Measurements from ENCODE around the gene PRKAR1B. TPM values are rescaled to one million over a fixed set of nuclear protein-coding genes. Genes with fewer than 3 reads are reported as not detected.

PRKAR1B gene
- total RNA-seq, 1 donor from 2014 or later = 14.7 TPM

- Histone ChIP-seq H3K9me3 (ENCODE audit: insufficient read depth, low read depth, low read length) (no peaks in the 10 kb centered on the region), H3K9ac (ENCODE audit: low read length) (peak overlapping the region; percentile 66), H3K4me1 (ENCODE audit: insufficient read depth, low read length) (peaks cover 37% of the 10 kb centered on the region), H3K4me3 (ENCODE audit: insufficient read depth, low read depth, low read length) (peak overlapping the region; percentile 27), H3K36me3 (ENCODE audit: insufficient read depth, low read length) (no peaks in the 10 kb centered on the region), H3K27ac (ENCODE audit: low read depth, low read length) (peak overlapping the region; percentile 83), H2AFZ (ENCODE audit: low read depth, low read length) (peak overlapping the region; percentile 22), H3K27me3 (ENCODE audit: insufficient read depth, low read length) (no peaks in the 10 kb centered on the region), H4K20me1 (ENCODE audit: insufficient read depth, low read length) (peaks cover 57% of the 10 kb centered on the region), H3K4me2 (ENCODE audit: low read length) (peak overlapping the region; percentile 89), H3K79me2 (ENCODE audit: insufficient read depth, low read length) (peaks cover 81% of the 10 kb centered on the region)
- DNase-seq (ENCODE audit: low read depth) (peak; percentile 80), FAIRE-seq (peak; percentile 88)
- Mint-ChIP-seq H3K4me3 (ENCODE audit: unreplicated experiment) (peak overlapping the region; percentile 43), H3K27ac (ENCODE audit: unreplicated experiment) (peak overlapping the region; percentile 92), H3K27me3 (ENCODE audit: low read depth, unreplicated experiment) (no peaks in the 10 kb centered on the region), H3K9me3 (ENCODE audit: unreplicated experiment) (no peaks in the 10 kb centered on the region), H3K4me1 (ENCODE audit: low read depth, unreplicated experiment) (peaks cover 17% of the 10 kb centered on the region), H3K36me3 (ENCODE audit: low read depth, unreplicated experiment) (peaks cover 7% of the 10 kb centered on the region)
- no peak for TF ChIP-seq CTCF (IDR thresholded peaks at IDR 0.05; ENCODE audit: insufficient read depth, low read depth, low read length)
- TF ChIP-seq EZH2 (IDR thresholded peaks at IDR 0.05; ENCODE audit: insufficient read depth, low read length) = no peak
Observed at GRCh38 chr7:513521-514166, 213.4 kb downstream of the PRKAR1B start.

- Histone ChIP-seq H3K79me2 (ENCODE audit: insufficient read depth, low read length) (peaks cover 78% of the 10 kb centered on the region), H3K9ac (ENCODE audit: low read length) (peak overlapping the region; percentile 66), H3K4me3 (ENCODE audit: insufficient read depth, low read depth, low read length) (peak overlapping the region; percentile 27), H3K9me3 (ENCODE audit: insufficient read depth, low read depth, low read length) (no peaks in the 10 kb centered on the region), H2AFZ (ENCODE audit: low read depth, low read length) (no peak overlapping the region), H3K36me3 (ENCODE audit: insufficient read depth, low read length) (no peaks in the 10 kb centered on the region), H4K20me1 (ENCODE audit: insufficient read depth, low read length) (peaks cover 58% of the 10 kb centered on the region), H3K27ac (ENCODE audit: low read depth, low read length) (peak overlapping the region; percentile 83), H3K4me1 (ENCODE audit: insufficient read depth, low read length) (peaks cover 37% of the 10 kb centered on the region), H3K27me3 (ENCODE audit: insufficient read depth, low read length) (no peaks in the 10 kb centered on the region), H3K4me2 (ENCODE audit: low read length) (peak overlapping the region; percentile 89)
- FAIRE-seq (no peak), DNase-seq (ENCODE audit: low read depth) (peak; percentile 57)
- H3K27me3 Mint-ChIP-seq (ENCODE audit: low read depth, unreplicated experiment) = no peaks in the 10 kb centered on the region
- peaks cover 17% of the 10 kb centered on the region for H3K4me1 Mint-ChIP-seq (ENCODE audit: low read depth, unreplicated experiment)
- TF ChIP-seq CTCF (IDR thresholded peaks at IDR 0.05; ENCODE audit: insufficient read depth, low read depth, low read length) (no peak), EZH2 (IDR thresholded peaks at IDR 0.05; ENCODE audit: insufficient read depth, low read length) (no peak)
- no peaks in the 10 kb centered on the region for H3K9me3 Mint-ChIP-seq (ENCODE audit: unreplicated experiment)
- H3K4me3 Mint-ChIP-seq (ENCODE audit: unreplicated experiment) = peak overlapping the region; percentile 50
- no peak overlapping the region for H3K27ac Mint-ChIP-seq (ENCODE audit: unreplicated experiment)
- peaks cover 7% of the 10 kb centered on the region for H3K36me3 Mint-ChIP-seq (ENCODE audit: low read depth, unreplicated experiment)
Observed at GRCh38 chr7:512541-513311, 214.4 kb downstream of the PRKAR1B start.

Measured in astrocyte (in vitro differentiated cells and primary cell).